DND-41 (cell line): Measurements from ENCODE around the gene FBN1.

Experiments used
- EZH2 ChIP-seq: IDR thresholded peaks from 3 replicates; pipeline ENCODE4 v1.6.1; 2012; ENCODE audit warnings: borderline replicate concordance, low read depth, mild to moderate bottlenecking, moderate library complexity, low read length, inconsistent platforms; ENCODE audit not compliant: severe bottlenecking
- TF ChIP-seq, protein P1 (sequence below): IDR thresholded peaks from 2 replicates; pipeline ENCODE4 v1.5.1; 2012; ENCODE audit warnings: borderline replicate concordance, low read length, moderate library complexity, mild to moderate bottlenecking; ENCODE audit not compliant: poor library complexity, severe bottlenecking; ENCODE audit errors: extremely low read depth

DNA sequence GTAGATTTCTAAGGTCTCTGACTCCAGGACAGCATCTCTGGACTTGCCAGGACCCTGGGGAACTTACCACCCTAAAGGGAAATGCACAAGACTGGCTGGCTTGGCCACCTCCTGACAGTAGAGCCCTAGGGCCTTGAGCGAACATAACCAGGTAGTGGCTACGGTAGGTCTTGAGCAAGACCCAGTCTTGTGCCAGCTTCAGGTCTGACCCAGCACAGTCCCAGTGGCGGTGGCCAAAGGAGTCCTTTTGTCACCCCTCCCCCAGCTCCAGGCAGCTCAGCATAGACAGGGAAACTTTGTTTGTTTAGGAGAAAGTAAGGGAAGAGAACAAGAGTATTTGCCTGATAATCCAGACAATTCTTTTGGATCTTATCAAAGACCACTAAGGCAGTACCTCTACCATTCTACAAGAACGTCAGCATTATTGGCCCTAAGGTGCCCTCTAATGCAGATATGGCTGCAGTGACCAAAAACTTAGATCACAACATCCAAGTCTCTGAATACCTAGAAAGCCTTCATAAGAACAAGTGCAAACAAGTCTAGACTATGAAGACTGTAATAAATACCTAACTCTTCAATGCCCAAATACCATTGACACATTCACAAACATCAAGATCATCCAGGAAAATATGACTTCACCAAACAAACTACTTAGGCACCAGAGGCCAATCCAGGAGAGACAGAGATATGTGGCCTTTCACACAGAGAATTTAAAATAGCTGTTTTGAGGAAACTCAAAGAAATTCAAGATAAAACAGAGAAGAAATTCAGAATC, 38.7 kb upstream of the FBN1 start:
- TF ChIP-seq, protein P1, sequence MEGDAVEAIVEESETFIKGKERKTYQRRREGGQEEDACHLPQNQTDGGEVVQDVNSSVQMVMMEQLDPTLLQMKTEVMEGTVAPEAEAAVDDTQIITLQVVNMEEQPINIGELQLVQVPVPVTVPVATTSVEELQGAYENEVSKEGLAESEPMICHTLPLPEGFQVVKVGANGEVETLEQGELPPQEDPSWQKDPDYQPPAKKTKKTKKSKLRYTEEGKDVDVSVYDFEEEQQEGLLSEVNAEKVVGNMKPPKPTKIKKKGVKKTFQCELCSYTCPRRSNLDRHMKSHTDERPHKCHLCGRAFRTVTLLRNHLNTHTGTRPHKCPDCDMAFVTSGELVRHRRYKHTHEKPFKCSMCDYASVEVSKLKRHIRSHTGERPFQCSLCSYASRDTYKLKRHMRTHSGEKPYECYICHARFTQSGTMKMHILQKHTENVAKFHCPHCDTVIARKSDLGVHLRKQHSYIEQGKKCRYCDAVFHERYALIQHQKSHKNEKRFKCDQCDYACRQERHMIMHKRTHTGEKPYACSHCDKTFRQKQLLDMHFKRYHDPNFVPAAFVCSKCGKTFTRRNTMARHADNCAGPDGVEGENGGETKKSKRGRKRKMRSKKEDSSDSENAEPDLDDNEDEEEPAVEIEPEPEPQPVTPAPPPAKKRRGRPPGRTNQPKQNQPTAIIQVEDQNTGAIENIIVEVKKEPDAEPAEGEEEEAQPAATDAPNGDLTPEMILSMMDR = no peak
- TF ChIP-seq EZH2 = no peak
